K562 (cell line): Measurements from ENCODE around the gene TK1. TPM values are rescaled to one million over a fixed set of nuclear protein-coding genes. Genes with fewer than 3 reads are reported as not detected.

Experiments used
- ATF7 ChIP-seq: fragments of 450-650 bp; IDR thresholded peaks from 2 replicates; pipeline ENCODE4 v1.7.1; 2014; ENCODE audit warnings: mild to moderate bottlenecking, moderate library complexity
- CEBPG ChIP-seq, 3 experiments: fragments of 200-800 bp in 1 of 3; sonication (Bioruptor generic) in 1 of 3; sonication (generic) in 1 of 3; formaldehyde crosslinking in 1 of 3; IDR thresholded peaks in 2 of 3; conservative IDR thresholded peaks in 1 of 3; 2 replicates each; pipeline versions ENCODE4 v1.6.1 to v1.8.0; 2016 to 2022; ENCODE audit warnings: missing compliant biosample characterization in 2 of 3, missing genetic modification characterization in 2 of 3, mild to moderate bottlenecking in 1 of 3, missing genetic modification reagents in 1 of 3
- FOXJ2 ChIP-seq: fragments of 200-800 bp; sonication (Bioruptor generic); IDR thresholded peaks from 2 replicates; pipeline ENCODE4 v1.6.1; 2016; ENCODE audit warnings: missing genetic modification characterization, missing compliant biosample characterization
- HDAC6 ChIP-seq: IDR thresholded peaks from 2 replicates; pipeline ENCODE4 v1.6.1; 2012; ENCODE audit warnings: low read depth, mild to moderate bottlenecking, control low read depth, inconsistent platforms, low read length, moderate library complexity
- KDM5B ChIP-seq: fragments of 200-600 bp; sonication (generic); IDR thresholded peaks from 2 replicates; pipeline ENCODE4 v1.6.1; 2012; ENCODE audit warnings: low read depth, mild to moderate bottlenecking, moderate library complexity, low read length, control low read depth, inconsistent platforms; ENCODE audit not compliant: insufficient replicate concordance
- PHF20 ChIP-seq: fragments of 450-650 bp; IDR thresholded peaks from 2 replicates; pipeline ENCODE4 v1.6.1; 2018; ENCODE audit not compliant: partially characterized antibody
- PPARD ChIP-seq: fragments of 250-450 bp; sonication (Bioruptor Pico); IDR thresholded peaks from 2 replicates; pipeline ENCODE4 v1.8.0; 2022; ENCODE audit warnings: inconsistent platforms, mild to moderate bottlenecking, moderate library complexity
- SMARCA5 ChIP-seq: fragments of 450-650 bp; IDR thresholded peaks from 2 replicates; pipeline ENCODE4 v1.6.1; 2016
- TCF3 ChIP-seq: sonication (generic); formaldehyde crosslinking; IDR thresholded peaks from 2 replicates; pipeline ENCODE4 v1.4.0; 2020; ENCODE audit warnings: mild to moderate bottlenecking, missing genetic modification reagents
- TRIM24 ChIP-seq, 2 experiments: fragments of 450-650 bp; IDR thresholded peaks; 2 replicates each; pipeline ENCODE4 v1.6.1; 2016
- ZBTB17 ChIP-seq: fragments of 450-650 bp; formaldehyde crosslinking; IDR thresholded peaks from 2 replicates; pipeline ENCODE4 v1.4.0; 2020; ENCODE audit warnings: mild to moderate bottlenecking
- ZFP1 ChIP-seq: fragments of 450-650 bp; formaldehyde crosslinking; IDR thresholded peaks from 2 replicates; pipeline ENCODE4 v1.4.0; 2020; ENCODE audit warnings: mild to moderate bottlenecking, mixed read lengths
- ZKSCAN8 ChIP-seq: fragments of 200-800 bp; sonication (Bioruptor generic); IDR thresholded peaks from 2 replicates; pipeline ENCODE4 v1.6.1; 2016; ENCODE audit warnings: missing genetic modification characterization, missing compliant biosample characterization
- ZNF174 ChIP-seq: fragments of 250-450 bp; sonication (Bioruptor Pico); IDR thresholded peaks from 2 replicates; pipeline ENCODE4 v1.4.0; 2020; ENCODE audit warnings: mild to moderate bottlenecking
- ZNF24 ChIP-seq: fragments of 450-650 bp; IDR thresholded peaks from 2 replicates; pipeline ENCODE4 v1.6.1; 2016
- ZNF668 ChIP-seq: fragments of 250-450 bp; sonication (Bioruptor Pico); IDR thresholded peaks from 2 replicates; pipeline ENCODE4 v1.8.0; 2022; ENCODE audit warnings: mild to moderate bottlenecking, inconsistent platforms
- polyA plus RNA-seq, 8 experiments: library from polyadenylated mRNA; depleted of rRNA in 4 of 8; stranded (reverse) in 5 of 8; unstranded in 3 of 8; fragments of >200 nt; fragmentation: Nextera tagmentation in 2 of 8; fragmentation: Illumina TruSeq in 1 of 8; extraction: Ambion mirVana in 2 of 8; extraction: Trizol in 1 of 8; gene quantifications; 2 replicates each; pipeline versions ENCODE4 v1.2.1 to v1.2.3, GENCODE V29; 2011 to 2014; ENCODE audit warnings: inconsistent platforms in 1 of 8, missing spikeins in 1 of 8
- total RNA-seq, 7 experiments: library from RNA; depleted of rRNA in 6 of 7; stranded (reverse); fragments of >200 nt in 6 of 7; fragmentation: Illumina TruSeq in 2 of 7; extraction: Trizol in 2 of 7; gene quantifications; 2 replicates each; pipeline versions ENCODE4 v1.2.1 to v1.2.3, GENCODE V29; 2011 to 2021; ENCODE audit warnings: low replicate concordance in 1 of 7
- TF ChIP-seq, protein P1 (sequence below): sonication (generic); formaldehyde crosslinking; IDR thresholded peaks from 2 replicates; pipeline ENCODE4 v1.8.0; 2023; ENCODE audit warnings: mild to moderate bottlenecking, missing genetic modification reagents
- TF ChIP-seq, protein P2 (sequence below): fragments of 250-450 bp; sonication (Bioruptor Pico); IDR thresholded peaks from 2 replicates; pipeline ENCODE4 v1.8.0; 2022; ENCODE audit warnings: inconsistent platforms, mild to moderate bottlenecking, moderate library complexity, borderline replicate concordance

The TK1 gene
- total and polyA plus RNA-seq, 9 of the 15 experiments (the other 6 are each of a cell fraction or from before 2014, with no cell fraction given) = 8.4 to 280 (median 103) TPM

- TF ChIP-seq, protein P1, sequence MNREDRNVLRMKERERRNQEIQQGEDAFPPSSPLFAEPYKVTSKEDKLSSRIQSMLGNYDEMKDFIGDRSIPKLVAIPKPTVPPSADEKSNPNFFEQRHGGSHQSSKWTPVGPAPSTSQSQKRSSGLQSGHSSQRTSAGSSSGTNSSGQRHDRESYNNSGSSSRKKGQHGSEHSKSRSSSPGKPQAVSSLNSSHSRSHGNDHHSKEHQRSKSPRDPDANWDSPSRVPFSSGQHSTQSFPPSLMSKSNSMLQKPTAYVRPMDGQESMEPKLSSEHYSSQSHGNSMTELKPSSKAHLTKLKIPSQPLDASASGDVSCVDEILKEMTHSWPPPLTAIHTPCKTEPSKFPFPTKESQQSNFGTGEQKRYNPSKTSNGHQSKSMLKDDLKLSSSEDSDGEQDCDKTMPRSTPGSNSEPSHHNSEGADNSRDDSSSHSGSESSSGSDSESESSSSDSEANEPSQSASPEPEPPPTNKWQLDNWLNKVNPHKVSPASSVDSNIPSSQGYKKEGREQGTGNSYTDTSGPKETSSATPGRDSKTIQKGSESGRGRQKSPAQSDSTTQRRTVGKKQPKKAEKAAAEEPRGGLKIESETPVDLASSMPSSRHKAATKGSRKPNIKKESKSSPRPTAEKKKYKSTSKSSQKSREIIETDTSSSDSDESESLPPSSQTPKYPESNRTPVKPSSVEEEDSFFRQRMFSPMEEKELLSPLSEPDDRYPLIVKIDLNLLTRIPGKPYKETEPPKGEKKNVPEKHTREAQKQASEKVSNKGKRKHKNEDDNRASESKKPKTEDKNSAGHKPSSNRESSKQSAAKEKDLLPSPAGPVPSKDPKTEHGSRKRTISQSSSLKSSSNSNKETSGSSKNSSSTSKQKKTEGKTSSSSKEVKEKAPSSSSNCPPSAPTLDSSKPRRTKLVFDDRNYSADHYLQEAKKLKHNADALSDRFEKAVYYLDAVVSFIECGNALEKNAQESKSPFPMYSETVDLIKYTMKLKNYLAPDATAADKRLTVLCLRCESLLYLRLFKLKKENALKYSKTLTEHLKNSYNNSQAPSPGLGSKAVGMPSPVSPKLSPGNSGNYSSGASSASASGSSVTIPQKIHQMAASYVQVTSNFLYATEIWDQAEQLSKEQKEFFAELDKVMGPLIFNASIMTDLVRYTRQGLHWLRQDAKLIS (CRISPR knock-in tag) = no peak
- TF ChIP-seq CEBPG (CRISPR knock-in tag; IDR thresholded peaks at IDR 0.05) (peak; percentile 35; the same call in 1 of the 2 replicates), CEBPG (tag; conservative IDR thresholded peaks at IDR 0.05 in 1 of 2, IDR thresholded peaks at IDR 0.05 in 1 of 2) (no peak), ZBTB17 (CRISPR knock-in tag) (no peak), FOXJ2 (no peak), ZNF24 (peak; percentile 97), ZNF174 (CRISPR knock-in tag) (no peak), TCF3 (CRISPR knock-in tag) (no peak), PHF20 (peak; percentile 69), ZKSCAN8 (CRISPR knock-in tag) (no peak), TRIM24 (IDR thresholded peaks at IDR 0.05) (no peak), HDAC6 (no peak), ZFP1 (no peak), SMARCA5 (peak; percentile 95), ZNF668 (0 out of 2 replicates have a peak, but pooled peaks have one; percentile 24), KDM5B (no peak), PPARD (CRISPR knock-in tag) (no peak), ATF7 (no peak)
- TF ChIP-seq, protein P2, sequence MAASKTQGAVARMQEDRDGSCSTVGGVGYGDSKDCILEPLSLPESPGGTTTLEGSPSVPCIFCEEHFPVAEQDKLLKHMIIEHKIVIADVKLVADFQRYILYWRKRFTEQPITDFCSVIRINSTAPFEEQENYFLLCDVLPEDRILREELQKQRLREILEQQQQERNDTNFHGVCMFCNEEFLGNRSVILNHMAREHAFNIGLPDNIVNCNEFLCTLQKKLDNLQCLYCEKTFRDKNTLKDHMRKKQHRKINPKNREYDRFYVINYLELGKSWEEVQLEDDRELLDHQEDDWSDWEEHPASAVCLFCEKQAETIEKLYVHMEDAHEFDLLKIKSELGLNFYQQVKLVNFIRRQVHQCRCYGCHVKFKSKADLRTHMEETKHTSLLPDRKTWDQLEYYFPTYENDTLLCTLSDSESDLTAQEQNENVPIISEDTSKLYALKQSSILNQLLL = no peak
Observed at GRCh38 chr17:78129351-78130089, 57.3 kb downstream of the TK1 start (continued).
